Astrocyte (in vitro differentiated cells and primary cell): ENCODE data around the gene TMTC2. TPM values are rescaled to one million over a fixed set of nuclear protein-coding genes. Genes with fewer than 3 reads are reported as not detected.
"Not testable (repeated sequence)": the region's sequence is repeated elsewhere in the genome, so short reads cannot be mapped to it uniquely, and the experiment has no call there.

Experiments
- DNase-seq: peaks from one replicate; pipeline ENCODE4 v3.0.0-alpha.2; 2010; ENCODE audit warnings: low read depth
- FAIRE-seq: peaks from 2 replicates; lab custom pipeline; 2011; peaks lifted over from hg19 to GRCh38; lab: Jason Lieb, UNC
- H2AFZ ChIP-seq: 2 replicates; pipeline ENCODE4 v1.6.0; 2012; ENCODE audit warnings: low read depth, low read length, inconsistent platforms
- H3K27ac ChIP-seq: 2 replicates; pipeline ENCODE4 v1.5.1; 2011; ENCODE audit warnings: low read depth, low read length, inconsistent platforms
- H3K27me3 ChIP-seq: 2 replicates; pipeline ENCODE4 v1.6.0; 2011; ENCODE audit warnings: low read length, inconsistent platforms; ENCODE audit not compliant: insufficient read depth
- H3K36me3 ChIP-seq: 2 replicates; pipeline ENCODE4 v1.5.1; 2011; ENCODE audit warnings: low read length, inconsistent platforms; ENCODE audit not compliant: insufficient read depth
- H3K4me1 ChIP-seq: 2 replicates; pipeline ENCODE4 v1.5.1; 2011; ENCODE audit warnings: low read length, inconsistent platforms; ENCODE audit not compliant: insufficient read depth
- H3K4me2 ChIP-seq: 2 replicates; pipeline ENCODE4 v1.6.0; 2012; ENCODE audit warnings: low read length, inconsistent platforms
- H3K4me3 ChIP-seq: 2 replicates; pipeline ENCODE4 v1.5.1; 2011; ENCODE audit warnings: low read depth, mild to moderate bottlenecking, low read length, inconsistent platforms; ENCODE audit not compliant: insufficient read depth
- H3K79me2 ChIP-seq: 2 replicates; pipeline ENCODE4 v1.6.0; 2012; ENCODE audit warnings: mild to moderate bottlenecking, low read length, inconsistent platforms; ENCODE audit not compliant: insufficient read depth
- H3K9ac ChIP-seq: 2 replicates; pipeline ENCODE4 v1.6.0; 2012; ENCODE audit warnings: mild to moderate bottlenecking, low read length, inconsistent platforms
- H3K9me3 ChIP-seq: 2 replicates; pipeline ENCODE4 v1.5.1; 2012; ENCODE audit warnings: low read depth, mild to moderate bottlenecking, low read length, inconsistent platforms; ENCODE audit not compliant: insufficient read depth
- H4K20me1 ChIP-seq: 2 replicates; pipeline ENCODE4 v1.6.0; 2012; ENCODE audit warnings: low read length, inconsistent platforms; ENCODE audit not compliant: insufficient read depth
- H3K27ac Mint-ChIP-seq: one replicate; pipeline ENCODE4 v1.8.0; 2021; ENCODE audit warnings: mild to moderate bottlenecking, mixed read lengths; ENCODE audit not compliant: unreplicated experiment
- H3K27me3 Mint-ChIP-seq: one replicate; pipeline ENCODE4 v1.8.0; 2021; ENCODE audit warnings: low read depth, mixed read lengths; ENCODE audit not compliant: unreplicated experiment
- H3K36me3 Mint-ChIP-seq: one replicate; pipeline ENCODE4 v1.8.0; 2021; ENCODE audit warnings: low read depth, mixed read lengths; ENCODE audit not compliant: unreplicated experiment
- H3K4me1 Mint-ChIP-seq: one replicate; pipeline ENCODE4 v1.8.0; 2021; ENCODE audit warnings: low read depth, mixed read lengths; ENCODE audit not compliant: unreplicated experiment
- H3K4me3 Mint-ChIP-seq: one replicate; pipeline ENCODE4 v1.8.0; 2021; ENCODE audit warnings: mild to moderate bottlenecking, moderate library complexity, mixed read lengths; ENCODE audit not compliant: unreplicated experiment
- H3K9me3 Mint-ChIP-seq: one replicate; pipeline ENCODE4 v1.8.0; 2021; ENCODE audit warnings: mild to moderate bottlenecking, mixed read lengths; ENCODE audit not compliant: unreplicated experiment
- EZH2 ChIP-seq: IDR thresholded peaks from 2 replicates; pipeline ENCODE4 v1.6.1; 2012; ENCODE audit warnings: mild to moderate bottlenecking, low read length, inconsistent platforms; ENCODE audit not compliant: insufficient read depth
- total RNA-seq: library from RNA; stranded (reverse); gene quantifications from 2 replicates; pipeline ENCODE4 v1.2.1, GENCODE V29; 2021
- TF ChIP-seq, protein P1 (sequence below): IDR thresholded peaks from 2 replicates; pipeline ENCODE4 v1.5.1; 2011; ENCODE audit warnings: low read depth, mild to moderate bottlenecking, inconsistent platforms, low read length, moderate library complexity; ENCODE audit not compliant: insufficient read depth

Gene TMTC2
- total RNA-seq, 1 donor from 2014 or later, result 2.2 TPM

DNA sequence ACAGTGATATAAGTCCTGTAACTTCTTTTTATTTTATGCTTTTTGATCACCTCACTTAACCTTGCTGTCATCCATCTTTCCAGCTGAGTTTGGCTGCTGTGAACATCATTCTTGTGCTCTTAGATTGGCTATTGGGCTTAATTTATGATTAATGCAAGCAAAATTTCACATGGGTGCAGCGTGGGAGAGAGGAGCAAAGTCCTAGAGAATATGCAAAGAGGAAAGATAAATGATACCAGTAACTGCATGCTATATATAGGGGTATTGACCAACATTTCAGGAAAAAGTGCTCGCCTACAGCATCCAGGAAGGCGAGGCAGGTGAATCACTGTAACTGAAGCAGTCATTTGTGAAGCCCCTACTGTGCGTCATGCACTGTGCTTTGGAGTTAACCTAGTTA is 153.1 kb downstream of the TMTC2 start:
- no peak overlapping the region for H3K4me3 ChIP-seq
- no peak for FAIRE-seq
- Mint-ChIP-seq H3K4me1 (peaks cover 4% of the 10 kb centered on the region), H3K4me3 (no peak overlapping the region), H3K36me3 (no peaks in the 10 kb centered on the region), H3K9me3 (no peaks in the 10 kb centered on the region), H3K27ac (no peak overlapping the region), H3K27me3 (no peaks in the 10 kb centered on the region)
- TF ChIP-seq, protein P1, sequence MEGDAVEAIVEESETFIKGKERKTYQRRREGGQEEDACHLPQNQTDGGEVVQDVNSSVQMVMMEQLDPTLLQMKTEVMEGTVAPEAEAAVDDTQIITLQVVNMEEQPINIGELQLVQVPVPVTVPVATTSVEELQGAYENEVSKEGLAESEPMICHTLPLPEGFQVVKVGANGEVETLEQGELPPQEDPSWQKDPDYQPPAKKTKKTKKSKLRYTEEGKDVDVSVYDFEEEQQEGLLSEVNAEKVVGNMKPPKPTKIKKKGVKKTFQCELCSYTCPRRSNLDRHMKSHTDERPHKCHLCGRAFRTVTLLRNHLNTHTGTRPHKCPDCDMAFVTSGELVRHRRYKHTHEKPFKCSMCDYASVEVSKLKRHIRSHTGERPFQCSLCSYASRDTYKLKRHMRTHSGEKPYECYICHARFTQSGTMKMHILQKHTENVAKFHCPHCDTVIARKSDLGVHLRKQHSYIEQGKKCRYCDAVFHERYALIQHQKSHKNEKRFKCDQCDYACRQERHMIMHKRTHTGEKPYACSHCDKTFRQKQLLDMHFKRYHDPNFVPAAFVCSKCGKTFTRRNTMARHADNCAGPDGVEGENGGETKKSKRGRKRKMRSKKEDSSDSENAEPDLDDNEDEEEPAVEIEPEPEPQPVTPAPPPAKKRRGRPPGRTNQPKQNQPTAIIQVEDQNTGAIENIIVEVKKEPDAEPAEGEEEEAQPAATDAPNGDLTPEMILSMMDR, result no peak
- no peak for TF ChIP-seq EZH2
- H3K27me3 ChIP-seq, result no peaks in the 10 kb centered on the region
- peaks cover 6% of the 10 kb centered on the region for H3K4me1 ChIP-seq
- no peaks in the 10 kb centered on the region for H3K79me2 ChIP-seq
- H2AFZ ChIP-seq, result no peak overlapping the region
- no peak for DNase-seq
- no peak overlapping the region for H3K27ac ChIP-seq
- H4K20me1 ChIP-seq, result no peaks in the 10 kb centered on the region
- H3K36me3 ChIP-seq, result no peaks in the 10 kb centered on the region
- no peak overlapping the region for H3K4me2 ChIP-seq
- H3K9ac ChIP-seq, result no peak overlapping the region
- H3K9me3 ChIP-seq, result no peaks in the 10 kb centered on the region

DNA sequence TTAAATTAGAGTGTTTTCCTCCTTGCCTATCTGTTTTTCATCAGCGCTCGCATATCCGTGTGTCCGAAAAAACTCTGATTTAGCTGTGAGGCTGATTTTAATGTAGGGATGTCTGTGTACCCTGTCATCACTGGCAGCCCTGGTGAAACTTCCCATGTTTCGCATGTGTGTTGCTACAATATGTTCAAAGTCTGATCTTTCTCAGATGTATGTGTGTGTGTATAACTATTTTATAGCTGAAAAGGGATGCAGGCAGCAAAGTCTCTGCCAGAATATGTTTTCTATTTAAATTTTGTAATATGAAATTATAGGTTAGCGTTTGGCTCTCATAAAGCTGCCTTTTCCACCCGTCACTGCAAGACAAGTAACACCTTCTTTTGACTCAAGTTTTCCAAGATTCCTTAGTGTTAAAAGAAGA is 154.8 kb downstream of the TMTC2 start:
- TF ChIP-seq EZH2, result no peak
- TF ChIP-seq, protein P1, result no peak
- FAIRE-seq (no peak), DNase-seq (no peak)
- Histone ChIP-seq H3K4me2 (no peak overlapping the region), H3K36me3 (no peaks in the 10 kb centered on the region), H3K9me3 (no peaks in the 10 kb centered on the region), H3K27ac (no peak overlapping the region), H3K4me3 (no peak overlapping the region), H3K4me1 (no peaks in the 10 kb centered on the region), H3K27me3 (no peaks in the 10 kb centered on the region), H4K20me1 (no peaks in the 10 kb centered on the region), H3K9ac (no peak overlapping the region), H3K79me2 (no peaks in the 10 kb centered on the region), H2AFZ (no peak overlapping the region)
- Mint-ChIP-seq H3K27ac (no peak overlapping the region), H3K4me1 (no peaks in the 10 kb centered on the region), H3K27me3 (no peaks in the 10 kb centered on the region), H3K9me3 (no peaks in the 10 kb centered on the region), H3K36me3 (no peaks in the 10 kb centered on the region), H3K4me3 (no peak overlapping the region)

DNA sequence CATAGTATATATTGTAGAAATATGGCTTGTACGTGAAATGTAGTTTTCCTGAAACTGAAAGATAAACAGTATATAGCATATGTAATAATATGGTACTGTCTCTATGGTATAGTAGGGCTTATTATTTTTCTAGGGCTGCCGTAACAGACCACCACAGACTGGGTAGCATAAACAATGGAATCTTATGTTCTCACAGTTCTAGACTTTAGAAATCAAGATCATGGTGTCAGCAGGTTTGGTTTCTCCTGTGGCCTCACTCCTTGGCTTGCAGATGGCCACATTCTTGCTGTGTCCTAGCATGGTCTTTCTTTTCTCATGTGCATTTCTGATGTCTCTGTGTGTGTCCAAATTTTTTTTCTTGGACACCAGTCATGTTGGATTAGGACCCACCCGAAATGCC is 155.8 kb downstream of the TMTC2 start:
- H3K4me3 Mint-ChIP-seq, result no peak overlapping the region

DNA sequence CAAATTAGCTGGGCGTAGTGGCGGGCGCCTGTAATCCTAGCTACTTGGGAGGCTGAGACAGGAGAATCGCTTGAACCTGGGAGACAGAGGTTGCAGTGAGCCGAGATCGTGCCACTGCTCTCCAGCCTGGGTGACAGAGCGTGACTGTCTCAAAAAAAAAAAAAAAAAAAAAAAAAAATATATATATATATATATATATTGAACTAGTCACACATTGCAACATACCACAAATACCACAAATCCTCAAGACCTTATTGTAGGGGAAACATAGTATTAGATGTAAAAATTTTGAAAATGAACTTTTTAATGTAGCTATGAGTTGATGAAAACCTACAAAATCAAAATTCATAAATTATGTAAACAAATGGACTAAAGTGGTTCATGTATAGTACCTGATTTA is 158.4 kb downstream of the TMTC2 start:
- H3K4me2 ChIP-seq, H3K4me1 ChIP-seq, H3K27ac ChIP-seq, H3K4me3 ChIP-seq, H3K36me3 Mint-ChIP-seq, H3K27ac Mint-ChIP-seq, H3K9me3 ChIP-seq, H3K4me1 Mint-ChIP-seq, H2AFZ ChIP-seq, H4K20me1 ChIP-seq, H3K36me3 ChIP-seq, H3K79me2 ChIP-seq, H3K27me3 ChIP-seq, H3K4me3 Mint-ChIP-seq, DNase-seq, H3K9ac ChIP-seq, FAIRE-seq, H3K9me3 Mint-ChIP-seq, H3K27me3 Mint-ChIP-seq: not testable (repeated sequence)

More for the DNA sequence above, 155.8 kb downstream of the TMTC2 start:
- DNase-seq (no peak), FAIRE-seq (no peak)
- no peaks in the 10 kb centered on the region for H3K4me1 Mint-ChIP-seq
- H2AFZ ChIP-seq, result no peak overlapping the region
- H3K4me1 ChIP-seq, result no peaks in the 10 kb centered on the region
- no peaks in the 10 kb centered on the region for H3K36me3 ChIP-seq
- H3K4me2 ChIP-seq, result no peak overlapping the region
- H3K27ac ChIP-seq, result no peak overlapping the region
- TF ChIP-seq EZH2, result no peak
- TF ChIP-seq, protein P1, result no peak
- H3K9me3 ChIP-seq, result no peaks in the 10 kb centered on the region
- H3K9me3 Mint-ChIP-seq, result no peaks in the 10 kb centered on the region
- no peaks in the 10 kb centered on the region for H3K27me3 ChIP-seq
- H3K27me3 Mint-ChIP-seq, result no peaks in the 10 kb centered on the region
- no peaks in the 10 kb centered on the region for H3K79me2 ChIP-seq
- H3K9ac ChIP-seq, result no peak overlapping the region
- H3K4me3 ChIP-seq, result no peak overlapping the region
- no peaks in the 10 kb centered on the region for H4K20me1 ChIP-seq
- no peaks in the 10 kb centered on the region for H3K36me3 Mint-ChIP-seq
- H3K27ac Mint-ChIP-seq, result no peak overlapping the region
